ENCODE results near the gene SRPRB.

SRPRB gene

GRCh38 chr3:133831966-133832801 lies 26.6 kb downstream of the SRPRB start:
- TF ChIP-seq CTCF (IDR thresholded peaks at IDR 0.05), result no peak

- no peak for TF ChIP-seq CTCF (IDR thresholded peaks at IDR 0.05)
Observed at GRCh38 chr3:133832802-133833144, 27.2 kb downstream of the SRPRB start.

- TF ChIP-seq CTCF (IDR thresholded peaks at IDR 0.05), result no peak
Observed at GRCh38 chr3:133833267-133833666, 27.7 kb downstream of the SRPRB start.

- TF ChIP-seq CTCF (IDR thresholded peaks at IDR 0.05), result no peak
Observed at GRCh38 chr3:133833880-133834620, 28.4 kb downstream of the SRPRB start.

GRCh38 chr3:133834621-133835417 lies 29.2 kb downstream of the SRPRB start:
- TF ChIP-seq CTCF (IDR thresholded peaks at IDR 0.05), result no peak

- TF ChIP-seq CTCF (IDR thresholded peaks at IDR 0.05), result no peak
Observed at GRCh38 chr3:133835418-133835743, 29.8 kb downstream of the SRPRB start.

GRCh38 chr3:133835961-133836360 lies 30.3 kb downstream of the SRPRB start:
- no peak for TF ChIP-seq CTCF (IDR thresholded peaks at IDR 0.05)

Measured in LNCAP (cell line).